ENCODE measurements around the gene PPP1R12B.
"Not testable (repeated sequence)": the region's sequence is repeated elsewhere in the genome, so short reads cannot be mapped to it uniquely, and the experiment has no call there.

PPP1R12B gene

DNA sequence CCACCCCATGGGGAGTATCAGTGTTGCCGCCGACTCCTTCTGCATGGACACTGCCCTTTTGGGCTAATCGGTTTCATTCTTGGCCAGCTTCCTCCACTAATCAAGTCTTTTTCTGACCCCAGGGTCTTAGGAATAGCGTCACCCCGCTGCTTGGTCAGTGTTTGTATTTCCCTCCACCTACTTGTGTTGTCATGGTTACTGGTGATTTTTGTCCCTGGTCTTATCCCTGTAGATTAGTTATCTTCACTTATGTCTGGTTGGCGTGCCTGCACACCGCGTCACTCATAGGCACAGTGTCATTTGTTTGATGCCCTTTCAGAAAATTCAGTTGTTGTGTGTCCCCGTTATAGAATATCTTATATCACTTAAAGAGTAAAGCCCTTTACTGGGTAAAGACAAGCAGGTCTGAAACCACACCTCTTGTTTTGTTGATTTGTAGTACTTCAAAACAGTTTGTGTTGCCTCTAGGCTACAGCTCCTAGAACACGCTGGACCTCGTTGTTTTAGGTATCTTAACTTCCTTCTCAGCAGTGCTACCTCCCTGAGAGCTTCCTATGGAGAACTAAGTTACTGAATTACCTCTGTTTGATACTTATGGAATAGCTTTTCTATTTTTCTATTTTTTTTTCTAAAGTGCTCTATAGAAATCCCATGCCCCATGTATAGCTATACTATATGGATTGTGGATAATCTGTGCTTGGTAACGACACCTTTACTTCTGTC is 868 bp downstream of the PPP1R12B start:
- peak; percentile 56 for DNase-seq (ENCODE audit: low spot score)

DNA sequence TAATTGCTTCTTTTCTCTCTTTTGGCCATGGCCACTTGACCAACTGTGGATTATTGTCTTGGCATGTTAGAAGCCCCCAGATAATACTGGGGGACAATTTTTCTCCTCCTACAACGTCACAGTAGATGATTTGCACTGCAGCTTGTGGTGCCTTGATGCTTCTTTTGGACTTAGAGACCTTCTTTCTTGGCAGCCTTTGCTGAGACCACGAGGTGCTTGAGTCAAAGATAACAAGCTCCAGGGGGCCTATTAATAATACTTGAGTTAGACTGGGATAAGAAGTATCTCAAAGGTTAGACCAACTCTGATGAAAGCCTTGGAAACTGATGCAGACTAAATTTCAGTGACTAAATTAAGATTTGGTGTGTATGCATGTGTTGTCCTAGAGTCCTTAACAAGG is 3.2 kb downstream of the PPP1R12B start:
- DNase-seq (ENCODE audit: low spot score), result no peak

DNA sequence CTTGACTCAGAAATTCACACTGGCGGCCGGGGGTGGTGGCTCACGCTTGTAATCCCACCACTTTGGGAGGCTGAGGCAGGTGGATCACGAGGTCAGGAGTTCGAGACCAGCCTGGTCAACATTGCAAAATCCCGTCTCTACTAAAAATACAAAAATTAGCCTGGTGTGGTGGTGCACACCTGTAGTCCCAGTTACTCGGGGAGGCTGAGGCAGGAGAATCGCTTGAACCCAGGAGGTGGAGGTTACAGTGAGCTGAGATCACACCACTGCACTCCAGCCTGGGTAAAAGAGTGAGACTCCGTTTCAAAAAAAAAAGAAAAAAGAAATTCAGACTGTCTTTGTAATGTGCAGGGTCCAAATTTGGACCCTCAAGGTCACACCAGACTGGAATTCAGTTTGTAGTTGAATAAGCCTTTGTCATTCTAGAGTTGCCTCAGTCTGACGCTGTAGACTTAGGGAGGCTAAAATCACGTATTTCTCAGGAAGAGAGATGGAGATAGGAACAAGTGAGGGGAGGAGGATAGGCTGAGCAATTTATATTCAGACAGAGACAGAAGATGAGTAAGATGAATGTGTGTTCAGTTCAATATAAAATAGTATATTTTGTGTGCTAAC is 4.2 kb downstream of the PPP1R12B start:
- DNase-seq (ENCODE audit: low spot score), result not testable (repeated sequence)

DNA sequence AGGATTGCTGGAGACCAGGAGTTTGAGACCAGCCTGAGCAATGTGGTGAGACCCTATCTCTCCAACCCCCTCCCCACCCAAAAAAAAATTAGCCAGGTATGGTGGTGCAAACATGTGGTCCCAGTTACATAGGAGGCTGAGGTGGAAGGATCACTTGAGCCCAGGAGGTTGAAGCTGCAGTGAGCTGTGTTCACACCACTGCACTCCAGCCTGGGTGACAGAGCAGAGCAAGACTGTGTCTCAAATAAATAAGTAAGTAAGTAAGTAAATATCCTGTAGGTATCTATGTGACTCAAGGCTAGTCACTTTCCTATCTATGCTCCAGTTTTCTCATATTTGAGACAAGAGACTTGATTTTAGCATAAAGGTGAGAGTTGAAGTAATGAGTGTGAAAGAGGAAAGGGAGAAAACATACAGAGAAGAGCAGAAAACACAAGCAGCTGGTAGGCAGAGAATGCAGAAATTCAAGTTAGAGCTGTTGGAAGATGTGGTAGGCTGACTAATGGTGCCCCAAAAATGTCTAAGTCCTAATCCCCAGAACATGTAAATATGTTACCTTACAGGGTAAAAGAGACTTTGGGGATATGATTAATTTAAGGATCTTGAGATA is 7.5 kb downstream of the PPP1R12B start:
- no peak for DNase-seq (ENCODE audit: low spot score)

DNA sequence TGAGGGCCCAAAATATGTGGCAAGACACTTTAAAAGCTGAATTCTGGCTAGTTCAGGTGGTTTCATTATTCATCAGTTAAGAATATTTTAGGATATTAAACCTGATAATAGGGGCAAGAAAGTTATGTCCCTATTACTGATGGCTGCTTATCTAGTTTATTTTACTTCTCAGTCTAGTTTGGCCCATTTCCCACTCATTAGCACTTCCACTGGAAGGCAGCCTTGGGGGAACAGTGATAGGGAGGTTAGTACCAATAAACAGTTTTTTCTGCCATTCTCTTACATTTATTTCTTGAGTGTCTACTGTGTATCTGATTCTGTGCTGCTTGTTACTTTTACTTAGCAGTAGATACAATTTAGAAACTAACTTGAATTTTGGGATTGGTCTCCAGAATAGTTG is 9.0 kb downstream of the PPP1R12B start:
- DNase-seq (ENCODE audit: low spot score), result no peak

DNA sequence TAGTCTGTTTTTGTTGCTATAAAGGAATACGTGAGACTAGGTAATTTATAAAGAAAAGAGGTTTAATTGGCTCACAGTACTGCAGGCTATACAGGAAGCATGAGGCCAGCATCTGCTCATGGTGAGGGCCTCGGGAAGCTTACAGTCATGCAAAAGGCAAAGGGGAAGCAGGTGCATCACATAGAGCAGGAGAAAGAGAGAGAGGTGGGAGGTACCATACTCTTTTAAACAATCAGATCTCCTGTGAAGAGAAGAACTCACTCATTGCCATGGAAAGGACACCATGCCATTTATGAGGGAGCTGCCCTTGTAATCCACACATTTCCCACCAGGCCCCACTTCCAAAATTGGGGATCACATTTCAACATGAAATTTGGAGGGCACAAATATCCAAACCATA is 12.7 kb downstream of the PPP1R12B start:
- no peak for DNase-seq (ENCODE audit: low spot score)

DNA sequence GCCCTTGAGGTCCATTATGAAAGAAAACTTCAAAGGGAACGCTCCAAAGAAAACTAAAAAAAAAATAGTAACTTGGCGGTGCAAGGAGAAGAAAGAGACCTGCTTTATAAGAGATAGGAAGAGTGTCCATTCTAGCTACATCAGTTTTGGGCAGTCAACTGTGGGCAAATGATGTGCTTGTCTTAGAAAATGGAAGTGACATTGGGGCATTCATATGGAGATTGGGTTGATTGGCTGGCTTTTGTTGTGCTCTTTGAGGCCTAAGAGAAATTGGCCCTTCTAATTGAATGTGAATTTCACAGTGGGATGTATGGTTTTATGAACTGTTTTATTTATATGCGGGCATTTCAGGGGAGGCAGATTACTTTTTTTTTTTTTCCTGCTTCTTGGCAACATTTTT is 13.2 kb downstream of the PPP1R12B start:
- DNase-seq (ENCODE audit: low spot score), result no peak

DNA sequence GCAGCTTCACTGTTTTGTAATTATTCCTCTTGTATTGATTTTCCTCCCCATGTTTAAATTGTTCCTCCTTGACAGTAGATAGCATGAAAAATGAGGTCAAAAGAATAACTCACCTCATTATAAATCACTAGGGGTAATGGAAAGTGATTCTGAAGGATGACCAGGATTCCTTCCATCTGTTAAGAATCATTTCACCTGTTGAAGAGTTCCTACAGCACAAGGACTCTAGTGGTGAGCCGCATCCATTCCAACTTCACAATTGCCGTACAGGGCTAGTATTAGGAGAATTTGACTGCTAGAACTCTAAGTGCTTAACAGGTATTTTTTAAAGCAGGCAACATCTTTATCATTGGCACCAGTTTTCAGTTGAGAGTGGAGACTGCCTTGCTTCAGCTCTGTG is 13.7 kb downstream of the PPP1R12B start:
- DNase-seq (ENCODE audit: low spot score), result no peak

DNA sequence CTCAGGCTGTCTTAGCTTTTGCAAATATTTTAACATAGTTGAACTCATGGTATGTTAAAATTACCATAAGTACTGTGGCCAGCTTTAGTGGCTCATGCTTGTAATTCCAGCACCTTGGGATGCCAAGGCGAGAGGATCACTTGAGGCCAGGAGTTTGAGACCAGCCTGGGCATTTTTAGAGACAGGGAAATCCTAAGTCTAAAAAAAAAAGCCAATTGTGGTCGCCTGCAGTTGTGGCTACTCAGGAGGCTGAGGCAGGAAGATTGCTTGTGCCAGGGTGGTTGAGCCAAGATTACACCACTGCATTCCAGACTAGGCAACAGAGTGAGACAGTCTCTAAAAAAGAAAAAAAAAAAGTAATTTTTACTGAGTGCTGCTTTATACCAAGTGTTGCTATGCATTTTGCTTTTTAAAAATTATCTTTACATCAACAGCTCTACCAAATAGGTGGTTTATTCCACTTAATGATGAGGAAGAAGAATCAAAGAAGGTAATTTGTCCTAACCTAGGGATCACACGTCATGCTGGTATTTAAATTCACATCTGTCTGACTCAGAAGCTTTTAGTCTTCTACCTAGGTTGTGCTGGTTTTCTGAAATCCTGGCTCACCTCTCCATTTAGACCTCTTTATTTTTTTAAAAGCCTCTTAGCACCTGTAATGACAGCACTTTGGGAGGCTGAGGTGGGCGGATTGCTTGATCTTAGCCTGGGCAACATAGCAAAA is 16.8 kb downstream of the PPP1R12B start:
- DNase-seq (ENCODE audit: low spot score), result peak; percentile 15

DNA sequence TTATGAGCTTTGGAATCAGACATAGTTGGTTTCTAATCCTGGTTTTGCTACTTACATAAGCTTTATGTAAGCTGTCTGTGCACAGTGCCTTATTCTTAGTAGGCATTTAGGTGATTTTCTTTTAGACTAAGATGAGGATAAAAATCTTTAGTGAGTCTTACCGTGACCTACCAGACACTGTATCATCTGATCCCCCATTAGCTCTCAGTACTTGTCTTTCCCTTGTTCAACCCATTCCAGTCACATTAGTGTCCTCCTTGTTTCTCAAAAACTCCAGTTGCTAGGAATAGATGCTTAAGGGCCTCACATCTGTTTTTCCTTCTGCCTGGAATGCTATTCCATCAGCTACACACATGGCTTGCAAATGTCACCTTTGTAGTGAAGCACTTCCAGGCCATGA is 18.8 kb downstream of the PPP1R12B start:
- peak; percentile 11 for DNase-seq (ENCODE audit: low spot score)

DNA sequence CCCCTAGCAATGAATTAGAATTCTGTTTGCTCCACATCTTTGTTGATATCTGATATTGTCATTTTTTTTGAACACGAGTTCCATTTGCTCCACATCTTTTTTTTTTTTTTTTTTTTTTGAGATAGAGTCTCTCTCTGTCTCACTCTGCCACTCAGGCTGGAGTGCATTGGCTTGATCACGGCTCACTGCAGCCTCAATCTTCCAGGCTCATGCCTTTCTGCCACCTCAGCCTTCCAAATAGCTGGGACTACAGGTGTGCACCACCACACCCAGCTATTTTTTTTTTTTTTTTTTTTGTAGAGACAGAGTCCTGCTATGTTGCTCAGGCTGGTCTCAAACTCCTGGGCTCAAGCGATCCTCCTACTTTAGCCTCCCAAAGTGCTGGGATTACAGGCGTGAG is 22.4 kb downstream of the PPP1R12B start:
- DNase-seq (ENCODE audit: low spot score), result not testable (repeated sequence)

DNA sequence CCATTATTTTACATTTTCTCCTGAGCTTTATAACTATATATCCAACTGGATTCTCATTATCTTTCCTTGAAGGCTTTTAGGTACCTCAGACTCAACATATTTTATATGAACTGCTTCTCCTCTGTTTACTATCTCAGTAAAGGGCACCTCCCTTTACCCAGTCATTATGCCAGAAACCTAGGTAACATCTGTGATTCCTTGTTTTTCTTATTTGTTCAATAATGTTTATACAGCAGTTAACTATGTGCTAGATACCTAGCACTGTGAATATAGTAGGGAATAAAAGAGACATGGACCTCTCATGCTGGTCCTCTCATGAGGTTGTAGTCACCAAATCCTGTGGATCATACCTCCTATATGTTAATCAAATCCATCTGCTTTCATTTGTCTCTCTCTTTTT is 25.6 kb downstream of the PPP1R12B start:
- no peak for DNase-seq (ENCODE audit: low spot score)

DNA sequence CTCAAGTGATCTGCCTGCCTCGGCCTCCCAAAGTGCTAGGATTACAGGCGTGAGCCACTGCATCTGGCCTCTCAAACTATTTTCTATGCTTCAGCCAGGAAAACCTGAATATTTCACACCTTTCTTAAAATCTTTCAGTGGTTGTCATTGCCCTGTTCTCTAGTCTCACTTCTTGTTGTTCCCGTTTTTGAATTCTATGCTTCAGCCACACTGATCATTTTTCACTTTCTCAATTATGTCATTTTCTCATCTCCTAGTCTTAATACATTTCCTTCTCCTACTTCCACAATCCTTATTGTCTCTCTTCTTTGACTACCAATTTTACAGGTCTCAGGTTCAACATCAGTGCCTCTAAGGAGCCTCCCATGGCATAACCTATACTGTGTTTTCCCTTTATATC is 26.7 kb downstream of the PPP1R12B start:
- DNase-seq (ENCODE audit: low spot score), result not testable (repeated sequence)

DNA sequence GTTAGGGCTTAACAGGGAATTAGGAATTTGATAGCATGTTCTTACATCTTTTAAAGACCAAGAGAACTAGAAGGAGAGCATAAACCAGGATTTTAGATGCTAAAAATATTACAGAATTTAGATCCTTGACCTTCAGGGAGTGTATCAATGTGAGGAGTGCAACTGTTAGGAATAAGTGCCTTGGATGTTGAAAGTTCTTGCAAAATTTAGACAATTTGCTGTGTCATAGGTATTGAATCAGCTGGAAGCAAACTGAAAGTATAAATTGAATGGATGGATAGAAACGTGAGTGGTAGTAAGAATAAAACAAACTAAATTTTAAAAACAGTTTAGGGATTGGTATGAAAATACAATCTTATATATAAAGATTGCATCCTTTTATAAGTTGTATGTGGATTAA is 27.7 kb downstream of the PPP1R12B start:
- DNase-seq (ENCODE audit: low spot score), result no peak

DNA sequence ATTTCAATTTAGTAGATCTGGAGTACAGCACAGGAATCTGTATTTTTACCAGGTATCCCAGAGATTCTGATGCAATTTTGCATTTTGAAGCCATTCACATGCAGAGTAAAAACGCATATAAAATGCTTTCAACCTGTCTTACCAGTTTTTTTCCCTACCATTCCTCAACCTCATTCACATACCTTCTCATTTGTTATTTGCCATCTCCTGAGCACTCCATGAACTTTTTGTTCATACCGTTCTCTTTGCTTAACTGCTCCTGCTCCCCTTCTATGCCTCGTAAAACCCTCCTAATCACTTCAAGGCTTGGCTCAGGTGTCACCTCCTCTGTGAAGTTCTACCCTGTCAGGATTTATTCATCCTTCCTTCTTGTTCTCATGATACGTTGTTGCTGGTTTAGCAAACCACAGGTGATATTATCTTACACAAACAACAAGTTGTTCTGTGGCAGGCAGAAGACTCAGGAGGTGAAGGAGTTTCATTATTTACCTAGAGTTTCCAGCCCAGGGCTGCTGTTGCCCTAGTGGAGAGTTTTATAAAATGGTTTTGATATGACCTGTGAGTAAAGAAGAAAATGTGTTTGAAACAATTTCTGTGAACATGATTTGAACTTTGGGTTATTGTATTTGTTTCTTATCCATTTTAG is 31.5 kb downstream of the PPP1R12B start:
- DNase-seq (ENCODE audit: low spot score), result not testable (repeated sequence)

DNA sequence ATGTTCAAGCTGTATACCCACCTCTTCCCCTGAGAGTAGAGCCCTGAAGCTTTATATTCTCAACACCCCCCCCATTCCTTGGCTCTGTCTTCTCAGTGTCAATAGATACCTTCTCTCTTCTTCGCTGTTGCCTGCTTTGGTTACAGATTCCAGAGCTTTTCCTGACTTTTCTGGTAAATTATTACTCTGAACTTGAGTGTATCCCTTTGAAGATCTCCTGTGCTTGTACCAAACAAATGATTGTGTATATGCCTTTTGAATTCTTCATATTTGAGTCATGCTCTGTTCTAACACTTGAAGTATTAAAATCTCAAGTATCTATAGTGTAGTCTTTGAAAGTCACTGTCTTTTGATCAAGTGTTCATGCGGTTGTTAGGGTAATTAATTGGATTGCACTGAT is 32.0 kb downstream of the PPP1R12B start:
- not testable (repeated sequence) for DNase-seq (ENCODE audit: low spot score)

DNA sequence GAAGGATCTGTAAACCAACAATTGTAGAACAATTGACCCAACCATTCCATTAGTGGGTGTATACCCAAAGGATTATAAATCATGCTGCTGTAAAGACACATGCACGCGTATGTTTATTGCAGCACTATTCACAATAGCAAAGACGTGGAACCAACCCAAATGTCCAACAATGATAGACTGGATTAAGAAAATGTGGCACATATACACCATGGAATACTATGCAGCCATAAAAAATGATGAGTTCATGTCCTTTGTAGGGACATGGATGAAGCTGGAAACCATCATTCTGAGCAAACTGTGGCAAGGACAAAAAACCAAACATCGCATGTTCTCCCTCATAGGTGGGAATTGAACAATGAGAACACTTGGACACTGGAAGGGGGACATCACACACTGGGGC is 33.4 kb downstream of the PPP1R12B start:
- not testable (repeated sequence) for DNase-seq (ENCODE audit: low spot score)

DNA sequence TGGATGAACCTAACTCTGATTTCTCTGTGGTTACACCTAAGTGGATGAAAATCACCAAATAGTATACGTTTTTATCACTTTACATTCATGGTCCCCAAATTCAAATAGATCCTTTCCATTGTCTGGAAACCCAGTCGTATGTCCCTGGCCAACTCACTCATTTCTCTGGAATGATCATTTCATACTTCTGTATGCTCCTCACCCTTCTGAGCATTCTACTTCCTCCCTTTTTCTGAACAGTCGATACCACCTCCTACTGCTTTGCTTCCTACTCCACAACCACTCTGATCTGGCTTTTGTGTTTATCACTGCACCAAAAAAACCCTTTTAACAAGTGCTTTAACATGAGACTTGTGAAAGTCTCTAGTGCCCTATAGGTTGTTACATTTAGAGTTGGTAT is 47.3 kb downstream of the PPP1R12B start:
- DNase-seq (ENCODE audit: low spot score), result peak; percentile 32

DNA sequence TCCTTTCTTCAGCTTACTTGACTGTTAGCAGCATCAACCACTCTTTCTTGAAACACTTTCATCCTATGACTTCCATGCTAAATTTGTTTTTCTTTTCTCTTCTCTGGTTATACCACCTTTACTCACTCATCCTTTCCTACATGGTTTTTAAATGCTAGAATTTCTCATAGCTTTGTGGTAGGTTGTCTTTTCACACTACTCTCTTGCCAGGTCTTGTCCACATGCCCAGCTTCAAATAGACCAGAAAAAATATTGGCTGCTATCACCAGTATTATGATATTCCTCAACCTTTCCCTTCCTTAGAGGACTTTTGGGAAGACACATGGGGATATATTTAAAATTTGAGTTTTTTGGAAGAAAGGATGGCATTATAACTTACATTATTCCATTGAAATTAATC is 48.8 kb downstream of the PPP1R12B start:
- no peak for DNase-seq (ENCODE audit: low spot score)

DNA sequence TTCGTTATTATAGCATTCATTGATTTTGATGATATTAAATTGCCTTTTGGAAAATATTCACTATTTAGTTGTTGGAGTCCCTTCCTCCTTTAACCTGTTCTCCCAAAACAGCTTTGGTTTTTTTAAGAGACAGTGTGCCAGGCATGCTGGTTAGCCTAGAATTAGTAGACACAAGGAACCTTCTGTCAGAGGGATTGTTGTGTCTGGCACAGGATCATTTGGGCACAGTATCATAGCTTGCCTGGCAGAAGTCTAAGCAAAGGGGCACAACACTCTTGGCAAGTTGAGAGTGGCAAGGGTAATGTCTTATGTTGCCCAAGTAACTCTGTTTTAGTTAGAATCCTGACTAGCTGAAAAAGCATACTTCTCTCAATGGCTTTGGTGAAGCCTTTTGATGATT is 49.9 kb downstream of the PPP1R12B start:
- not testable (repeated sequence) for DNase-seq (ENCODE audit: low spot score)

DNA sequence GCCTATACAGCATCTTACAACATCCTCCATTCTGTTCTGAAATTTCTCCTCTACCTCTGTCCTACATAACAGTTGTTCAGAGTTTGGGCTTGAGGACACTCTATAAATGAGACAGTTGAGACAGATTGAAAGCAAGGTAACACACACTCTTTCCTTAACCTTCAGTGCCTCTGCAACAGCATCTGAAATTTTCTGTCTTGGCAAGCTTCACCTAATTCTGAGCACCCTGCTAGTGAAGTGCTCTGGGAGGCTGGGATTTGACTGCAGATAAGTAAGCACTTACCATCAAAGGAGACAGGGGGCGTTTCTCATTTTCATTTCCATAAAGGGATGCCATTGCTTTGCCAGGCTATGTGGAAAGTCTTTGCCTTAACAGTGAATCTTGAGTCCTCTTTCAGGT is 53.3 kb downstream of the PPP1R12B start:
- not testable (repeated sequence) for DNase-seq (ENCODE audit: low spot score)

DNA sequence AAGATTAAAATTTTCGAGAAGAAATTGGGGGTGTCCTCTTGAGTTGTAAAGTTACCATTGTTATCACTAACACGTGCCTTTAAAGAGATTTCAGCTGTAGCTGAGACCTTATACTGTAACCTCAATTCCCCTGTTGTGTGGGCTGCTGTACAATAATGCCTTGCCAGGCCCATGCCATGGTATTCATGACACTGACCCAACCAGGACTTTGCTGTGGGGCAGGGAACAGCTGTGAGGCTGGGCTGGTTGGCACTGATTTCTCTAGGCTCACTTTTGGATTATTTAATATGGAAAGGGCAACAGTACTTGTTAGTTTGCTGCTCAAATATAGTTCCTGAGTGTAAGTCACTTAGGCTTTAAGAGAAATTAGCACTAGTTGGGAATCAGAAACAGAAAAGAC is 54.9 kb downstream of the PPP1R12B start:
- DNase-seq (ENCODE audit: low spot score), result not testable (repeated sequence)
